T-helper 22 cell (primary cell): ENCODE results near the gene SMIM1.

ENCODE experiments used
- DNase-seq: peaks from one replicate; pipeline ENCODE4 v3.0.0-alpha.2; 2020; ENCODE audit warnings: low read depth

The SMIM1 gene

GRCh38 chr1:3822421-3822820 is 49.9 kb downstream of the SMIM1 start:
- DNase-seq: no peak

DNA sequence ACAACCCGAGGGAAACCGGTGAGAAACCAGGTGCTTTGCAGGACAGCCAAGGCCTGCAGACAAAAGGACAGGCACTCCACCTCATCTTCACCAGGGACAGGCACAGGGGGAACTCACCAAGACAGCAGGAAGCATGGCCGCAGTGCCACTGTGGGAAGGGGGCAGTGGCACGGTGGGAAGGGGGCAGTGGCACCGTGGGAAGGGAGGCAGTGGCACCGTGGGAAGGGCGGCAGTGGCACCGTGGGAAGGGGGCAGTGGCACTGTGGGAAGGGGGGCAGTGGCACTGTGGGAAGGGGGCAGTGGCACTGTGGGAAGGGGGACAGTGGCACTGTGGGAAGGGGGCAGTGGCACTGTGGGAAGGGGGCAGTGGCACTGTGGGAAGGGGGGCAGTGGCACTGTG is 52.1 kb downstream of the SMIM1 start:
- DNase-seq: no peak

DNA sequence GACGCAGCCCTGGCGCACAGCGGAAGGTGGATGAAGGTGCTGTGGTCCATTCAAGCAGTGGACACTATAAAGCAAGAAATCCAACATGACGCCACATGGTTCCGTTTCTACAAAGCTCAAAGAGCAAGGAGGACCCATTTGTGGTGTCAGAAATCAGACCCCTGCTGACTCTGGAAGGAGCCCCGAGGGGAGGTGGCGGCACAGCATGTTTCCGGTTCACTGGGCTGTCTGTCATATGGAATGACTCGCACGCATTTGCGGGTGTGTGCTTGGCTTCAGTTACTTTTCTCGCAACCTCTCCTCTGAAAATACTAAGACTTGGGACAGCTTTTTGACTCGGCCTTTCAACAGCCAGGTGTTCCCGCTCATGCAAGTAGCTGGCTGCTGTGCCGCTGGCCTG is 52.8 kb downstream of the SMIM1 start:
- no peak for DNase-seq
